Progenitor cell of endocrine pancreas (in vitro differentiated cells): Measurements from ENCODE around the gene NLE1. TPM values are rescaled to one million over a fixed set of nuclear protein-coding genes. Genes with fewer than 3 reads are reported as not detected.

ENCODE experiments used
- DNase-seq: peaks from one replicate; pipeline ENCODE4 v3.0.0; 2021; ENCODE audit warnings: low spot score; ENCODE audit not compliant: unreplicated experiment
- H3K27ac Mint-ChIP-seq: 2 replicates; pipeline ENCODE4 v1.8.0; 2021; ENCODE audit warnings: mild to moderate bottlenecking, moderate library complexity, mixed read lengths
- H3K27me3 Mint-ChIP-seq: 2 replicates; pipeline ENCODE4 v1.8.0; 2021; ENCODE audit warnings: mixed read lengths
- H3K36me3 Mint-ChIP-seq: 2 replicates; pipeline ENCODE4 v1.8.0; 2022; ENCODE audit warnings: mixed read lengths; ENCODE audit not compliant: insufficient read depth
- H3K4me1 Mint-ChIP-seq: 2 replicates; pipeline ENCODE4 v1.8.0; 2021; ENCODE audit warnings: low read depth, mixed read lengths
- H3K4me3 Mint-ChIP-seq: 2 replicates; pipeline ENCODE4 v1.8.0; 2021; ENCODE audit warnings: low read depth, mild to moderate bottlenecking, moderate library complexity, mixed read lengths
- H3K9me3 Mint-ChIP-seq: 2 replicates; pipeline ENCODE4 v1.8.0; 2021; ENCODE audit warnings: low read depth, mixed read lengths
- CTCF ChIP-seq: fragments of 200-600 bp; sonication (generic); IDR thresholded peaks from one replicate; pipeline ENCODE4 v1.5.0; 2021; ENCODE audit warnings: antibody characterized with exemption, mild to moderate bottlenecking; ENCODE audit not compliant: unreplicated experiment
- long read RNA-seq: library from polyadenylated mRNA; unstranded; transcript quantifications from one replicate; pipeline ENCODE4 v2.0.0, GENCODE V29; 2020
- total RNA-seq: library from RNA; stranded (reverse); gene quantifications from 2 replicates; pipeline ENCODE4 v1.2.1, GENCODE V29; 2021

The NLE1 gene
- 18.1 and 19.5 TPM in 2 replicates for total RNA-seq
- long read RNA-seq, full-length matches to known transcripts, result 43 of 55 reads
- long read RNA-seq, partial matches to known transcripts, result 2 of 55 reads
- long read RNA-seq, other reads (novel, unspliced or antisense), result 10 of 55 reads

DNA sequence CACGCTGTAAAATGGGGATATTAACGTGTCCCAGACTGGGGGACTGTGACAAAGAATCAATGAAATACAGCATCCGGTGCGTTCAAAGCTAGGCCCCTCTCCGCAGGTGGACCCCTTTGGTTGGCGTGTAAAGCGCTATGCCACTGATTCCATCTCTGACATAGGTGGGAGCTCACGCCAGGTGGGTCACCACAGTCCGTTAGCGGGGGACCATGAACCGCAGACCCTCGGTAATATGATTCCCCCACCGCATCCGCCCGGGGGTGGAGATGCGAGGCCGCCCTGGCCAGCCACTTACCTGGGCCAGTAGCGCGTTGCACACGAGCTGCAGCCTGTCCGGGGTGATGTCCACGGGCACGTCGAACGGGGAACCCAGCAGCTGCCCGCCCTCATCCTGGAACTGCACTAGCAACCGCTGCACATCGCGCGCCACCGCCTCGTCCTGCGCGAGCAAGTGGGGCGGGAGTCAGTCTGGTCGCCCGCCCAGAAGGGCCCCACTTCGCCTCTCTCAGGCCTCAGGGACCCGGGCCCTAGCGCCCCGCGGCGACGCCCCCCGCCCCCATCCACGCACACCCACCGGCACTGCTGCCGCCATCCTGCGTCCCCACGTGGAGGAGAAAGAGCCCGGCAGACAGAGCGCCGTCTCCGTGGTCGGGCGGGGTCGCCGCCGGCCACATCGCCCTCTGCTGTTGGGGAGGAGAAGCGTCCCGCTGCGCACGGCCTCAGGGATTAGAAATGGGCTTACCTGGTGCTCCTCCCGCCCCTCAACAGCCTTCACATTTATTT, at the start of gene NLE1:
Gene NLE1, minus strand, starts transcription at position 623 of the 786 bp plus-strand sequence. Its CDS starts 28 bp downstream, at position 595.
- Mint-ChIP-seq H3K9me3 (no peaks in the 10 kb centered on the region), H3K4me1 (no peaks in the 10 kb centered on the region), H3K36me3 (no peaks in the 10 kb centered on the region), H3K27ac (peak within 1 kb of the TSS; percentile 78), H3K27me3 (peaks cover 4% of the 10 kb centered on the region), H3K4me3 (peak within 1 kb of the TSS; percentile 82)
- peak; percentile 95 for TF ChIP-seq CTCF
- peak; percentile 85 for DNase-seq

- Mint-ChIP-seq H3K36me3 (no peaks in the 10 kb centered on the region), H3K9me3 (peaks cover 3% of the 10 kb centered on the region), H3K27ac (no peak overlapping the region), H3K4me3 (no peak overlapping the region), H3K27me3 (peaks cover 2% of the 10 kb centered on the region), H3K4me1 (no peaks in the 10 kb centered on the region)
- TF ChIP-seq CTCF, result no peak
- DNase-seq, result no peak
These were observed 49.0 kb upstream of the NLE1 start for GRCh38 chr17:35191001-35191695.

- no peak for DNase-seq
- no peaks in the 10 kb centered on the region for H3K4me1 Mint-ChIP-seq
- H3K27ac Mint-ChIP-seq, result no peak overlapping the region
- H3K27me3 Mint-ChIP-seq, result peaks cover 8% of the 10 kb centered on the region
- no peaks in the 10 kb centered on the region for H3K36me3 Mint-ChIP-seq
- no peaks in the 10 kb centered on the region for H3K9me3 Mint-ChIP-seq
- no peak overlapping the region for H3K4me3 Mint-ChIP-seq
- TF ChIP-seq CTCF, result no peak
These were observed 47.2 kb upstream of the NLE1 start for GRCh38 chr17:35189291-35189690.

- Mint-ChIP-seq H3K27me3 (peaks cover 17% of the 10 kb centered on the region), H3K36me3 (no peaks in the 10 kb centered on the region), H3K4me1 (no peaks in the 10 kb centered on the region), H3K27ac (no peak overlapping the region), H3K9me3 (no peaks in the 10 kb centered on the region), H3K4me3 (no peak overlapping the region)
- DNase-seq, result no peak
- no peak for TF ChIP-seq CTCF
These were observed 46.0 kb upstream of the NLE1 start for GRCh38 chr17:35188111-35188510.

- H3K9me3 Mint-ChIP-seq, result no peaks in the 10 kb centered on the region
- H3K27me3 Mint-ChIP-seq, result peaks cover 23% of the 10 kb centered on the region
- no peak for TF ChIP-seq CTCF
- H3K27ac Mint-ChIP-seq, result no peak overlapping the region
- no peak overlapping the region for H3K4me3 Mint-ChIP-seq
- H3K4me1 Mint-ChIP-seq, result no peaks in the 10 kb centered on the region
- no peak for DNase-seq
- H3K36me3 Mint-ChIP-seq, result no peaks in the 10 kb centered on the region
These were observed 45.4 kb upstream of the NLE1 start for GRCh38 chr17:35187481-35187880.
